ENCODE measurements around the gene MAPK14. TPM values are rescaled to one million over a fixed set of nuclear protein-coding genes. Genes with fewer than 3 reads are reported as not detected.
"Not testable (repeated sequence)": the region's sequence is repeated elsewhere in the genome, so short reads cannot be mapped to it uniquely, and the experiment has no call there.

MAPK14 gene
- total and polyA plus RNA-seq, 9 of the 15 experiments (the other 6 are each of a cell fraction or from before 2014, with no cell fraction given), result 8.8 to 62.7 (median 35.5) TPM

DNA sequence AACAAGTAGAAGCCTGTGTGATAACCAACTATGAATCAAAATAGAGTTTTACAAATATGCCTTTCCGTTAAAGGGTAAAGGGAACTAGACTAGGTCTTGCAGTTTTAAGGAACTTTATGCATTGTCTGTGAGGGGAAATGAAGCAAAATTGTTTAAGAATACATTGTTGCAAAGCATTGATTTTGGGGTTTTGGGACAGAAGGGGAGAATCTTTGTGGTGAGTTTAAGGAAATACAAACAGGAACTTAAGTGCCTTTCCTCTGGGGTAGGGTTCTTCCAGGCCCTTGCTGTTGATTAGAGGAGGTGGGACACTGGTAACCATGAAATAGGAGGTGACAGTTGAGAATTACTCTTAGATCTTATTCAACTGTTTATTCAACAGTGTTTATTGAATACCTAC is 4.7 kb downstream of the MAPK14 start (continued):
- TF ChIP-seq ETV6 (IDR thresholded peaks at IDR 0.05; ENCODE audit: borderline replicate concordance in 1 of 2, low read depth in 2 of 2, low read length in 1 of 2), result no peak
- TF ChIP-seq ETV6 (CRISPR knock-in tag; IDR thresholded peaks at IDR 0.05; ENCODE audit: borderline replicate concordance), result no peak
- TF ChIP-seq HMG20A (CRISPR knock-in tag; conservative IDR thresholded peaks at IDR 0.05), result no peak
- no peak for TF ChIP-seq C11orf30 (IDR thresholded peaks at IDR 0.05; ENCODE audit: low read depth)
- TF ChIP-seq, protein P1, sequence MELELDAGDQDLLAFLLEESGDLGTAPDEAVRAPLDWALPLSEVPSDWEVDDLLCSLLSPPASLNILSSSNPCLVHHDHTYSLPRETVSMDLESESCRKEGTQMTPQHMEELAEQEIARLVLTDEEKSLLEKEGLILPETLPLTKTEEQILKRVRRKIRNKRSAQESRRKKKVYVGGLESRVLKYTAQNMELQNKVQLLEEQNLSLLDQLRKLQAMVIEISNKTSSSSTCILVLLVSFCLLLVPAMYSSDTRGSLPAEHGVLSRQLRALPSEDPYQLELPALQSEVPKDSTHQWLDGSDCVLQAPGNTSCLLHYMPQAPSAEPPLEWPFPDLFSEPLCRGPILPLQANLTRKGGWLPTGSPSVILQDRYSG (tag; conservative IDR thresholded peaks at IDR 0.05; ENCODE audit: low read depth), result no peak
- no peak for TF ChIP-seq SIN3A (IDR thresholded peaks at IDR 0.05; ENCODE audit: borderline replicate concordance in 2 of 2, control insufficient read depth in 1 of 2, low read depth in 2 of 2, low read length in 2 of 2)

- H3K9me1 ChIP-seq (ENCODE audit: control insufficient read depth, insufficient read depth, low read length); H3K27me3 ChIP-seq (ENCODE audit: control insufficient read depth in 2 of 2, insufficient read depth in 2 of 2, low read length in 2 of 2); ATAC-seq; H3K36me3 ChIP-seq (ENCODE audit: control insufficient read depth, insufficient read depth, low read length); intact Hi-C loops (cut with micrococcal nuclease); H3K9me3 ChIP-seq (replicated peaks; ENCODE audit: control insufficient read depth, insufficient read depth, low read depth, low read length); H2AFZ ChIP-seq (ENCODE audit: low read depth, low read length); BruUV-seq (replicated peaks); CTCF ChIA-PET (ENCODE audit: low intra/inter-chr PET ratio); H3K4me2 ChIP-seq (ENCODE audit: insufficient read depth, low read length); H3K9ac ChIP-seq (ENCODE audit: insufficient read depth in 1 of 2, low read depth in 2 of 2, low read length in 2 of 2); FAIRE-seq; in situ Hi-C loops (cut with MboI); DNase-seq (ENCODE audit: extremely low read depth in 1 of 4, low spot score in 3 of 4); H3K4me3 ChIP-seq; H3K27ac ChIP-seq (ENCODE audit: extremely low read depth, low read depth, low read length); TF ChIP-seq ID3 (tag; IDR thresholded peaks at IDR 0.05): not testable (repeated sequence)
- TF ChIP-seq ID3 (CRISPR knock-in tag; IDR thresholded peaks at IDR 0.05), result peak; percentile 27; the same call in 1 of the 2 replicates
- 0 out of 4 replicates have a peak, but pooled peaks of 1 of the 2 experiments have one; percentile 24 for TF ChIP-seq KDM1A (IDR thresholded peaks at IDR 0.05)
- TF ChIP-seq, protein P2, sequence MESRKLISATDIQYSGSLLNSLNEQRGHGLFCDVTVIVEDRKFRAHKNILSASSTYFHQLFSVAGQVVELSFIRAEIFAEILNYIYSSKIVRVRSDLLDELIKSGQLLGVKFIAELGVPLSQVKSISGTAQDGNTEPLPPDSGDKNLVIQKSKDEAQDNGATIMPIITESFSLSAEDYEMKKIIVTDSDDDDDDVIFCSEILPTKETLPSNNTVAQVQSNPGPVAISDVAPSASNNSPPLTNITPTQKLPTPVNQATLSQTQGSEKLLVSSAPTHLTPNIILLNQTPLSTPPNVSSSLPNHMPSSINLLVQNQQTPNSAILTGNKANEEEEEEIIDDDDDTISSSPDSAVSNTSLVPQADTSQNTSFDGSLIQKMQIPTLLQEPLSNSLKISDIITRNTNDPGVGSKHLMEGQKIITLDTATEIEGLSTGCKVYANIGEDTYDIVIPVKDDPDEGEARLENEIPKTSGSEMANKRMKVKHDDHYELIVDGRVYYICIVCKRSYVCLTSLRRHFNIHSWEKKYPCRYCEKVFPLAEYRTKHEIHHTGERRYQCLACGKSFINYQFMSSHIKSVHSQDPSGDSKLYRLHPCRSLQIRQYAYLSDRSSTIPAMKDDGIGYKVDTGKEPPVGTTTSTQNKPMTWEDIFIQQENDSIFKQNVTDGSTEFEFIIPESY (CRISPR knock-in tag; IDR thresholded peaks at IDR 0.05), result peak; percentile 43; the same call in 1 of the 2 replicates
- TF ChIP-seq ZNF121 (CRISPR knock-in tag; conservative IDR thresholded peaks at IDR 0.05), result peak; percentile 85
- POLR2A ChIA-PET, result interaction anchor here (0.6 to 2.1 kb wide), 6 partner anchors 10 to 286 kb away, joined by 3 to 9 read pairs (median 4); no protein-coding TSS in a partner anchor
- peaks cover 12 to 16% of the 10 kb centered on the region in 2 experiments; a peak in 4 of 5 replicates for H3K4me1 ChIP-seq (replicated peaks in 1 of 2; ENCODE audit: control insufficient read depth in 2 of 2, insufficient read depth in 2 of 2, low read length in 2 of 2)
- peaks cover 93% of the 10 kb centered on the region for H3K79me2 ChIP-seq (ENCODE audit: control insufficient read depth, insufficient read depth, low read length)
- 93% methylated on average over 10 of the region's 10 CpGs for WGBS (ENCODE audit: insufficient coverage, low coverage, missing lambda C conversion rate)
- H4K20me1 ChIP-seq (replicated peaks; ENCODE audit: control insufficient read depth, insufficient read depth, low read length), result peaks cover 23% of the 10 kb centered on the region
Observed at GRCh38 chr6:36033144-36033543, 5.5 kb downstream of the MAPK14 start.
